T-helper 1 cell treated with Interleukin-12 subunit alpha and Interleukin-12 subunit beta and Interleukin-4 antibody, amounts not matched to agents 30 μg/mL and 1 μg/mL, for 36 hours (primary cell): Measurements from ENCODE around the gene CCR3.

ENCODE experiments used
- H3K27ac Mint-ChIP-seq: one replicate; pipeline ENCODE4 v1.8.0; 2021; ENCODE audit warnings: mild to moderate bottlenecking, mixed read lengths
- H3K27me3 Mint-ChIP-seq: one replicate; pipeline ENCODE4 v1.8.0; 2021; ENCODE audit warnings: low read depth, mixed read lengths
- H3K36me3 Mint-ChIP-seq: one replicate; pipeline ENCODE4 v1.8.0; 2021; ENCODE audit warnings: low read depth, mixed read lengths
- H3K4me1 Mint-ChIP-seq: one replicate; pipeline ENCODE4 v1.8.0; 2021; ENCODE audit warnings: low read depth, mixed read lengths
- H3K4me3 Mint-ChIP-seq: one replicate; pipeline ENCODE4 v1.8.0; 2021; ENCODE audit warnings: mild to moderate bottlenecking, moderate library complexity, mixed read lengths
- H3K9me3 Mint-ChIP-seq: one replicate; pipeline ENCODE4 v1.8.0; 2021; ENCODE audit warnings: mixed read lengths

Gene CCR3

GRCh38 chr3:46236294-46237054, 5.8 kb upstream of the CCR3 start:
- H3K27me3 Mint-ChIP-seq: peaks cover 67% of the 10 kb centered on the region
- H3K4me3 Mint-ChIP-seq: no peak overlapping the region
- H3K36me3 Mint-ChIP-seq: peaks cover 2% of the 10 kb centered on the region
- no peak overlapping the region for H3K27ac Mint-ChIP-seq
- H3K9me3 Mint-ChIP-seq: no peaks in the 10 kb centered on the region
- H3K4me1 Mint-ChIP-seq: peaks cover 12% of the 10 kb centered on the region

DNA sequence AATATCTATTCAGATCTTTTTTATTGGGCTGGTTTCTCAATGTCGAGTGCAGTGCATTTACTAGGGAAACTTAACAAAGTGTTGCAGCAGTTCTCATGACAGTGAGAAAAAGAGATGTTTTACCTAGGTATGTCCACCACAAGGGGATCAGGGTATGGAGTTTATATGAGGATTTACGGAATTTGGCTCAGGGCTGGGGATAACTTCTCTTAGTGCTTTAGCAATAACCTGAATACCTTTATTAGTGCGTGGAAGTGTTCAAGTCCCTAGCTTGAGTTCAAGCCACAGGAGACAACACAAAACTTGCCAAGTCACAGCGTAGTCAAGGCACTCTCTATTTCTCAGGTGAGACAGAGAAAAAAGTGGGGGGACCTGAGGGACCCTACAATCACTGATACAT, 3.9 kb upstream of the CCR3 start:
- Mint-ChIP-seq H3K27me3 (peaks cover 72% of the 10 kb centered on the region), H3K36me3 (peaks cover 2% of the 10 kb centered on the region), H3K4me3 (no peak overlapping the region)

DNA sequence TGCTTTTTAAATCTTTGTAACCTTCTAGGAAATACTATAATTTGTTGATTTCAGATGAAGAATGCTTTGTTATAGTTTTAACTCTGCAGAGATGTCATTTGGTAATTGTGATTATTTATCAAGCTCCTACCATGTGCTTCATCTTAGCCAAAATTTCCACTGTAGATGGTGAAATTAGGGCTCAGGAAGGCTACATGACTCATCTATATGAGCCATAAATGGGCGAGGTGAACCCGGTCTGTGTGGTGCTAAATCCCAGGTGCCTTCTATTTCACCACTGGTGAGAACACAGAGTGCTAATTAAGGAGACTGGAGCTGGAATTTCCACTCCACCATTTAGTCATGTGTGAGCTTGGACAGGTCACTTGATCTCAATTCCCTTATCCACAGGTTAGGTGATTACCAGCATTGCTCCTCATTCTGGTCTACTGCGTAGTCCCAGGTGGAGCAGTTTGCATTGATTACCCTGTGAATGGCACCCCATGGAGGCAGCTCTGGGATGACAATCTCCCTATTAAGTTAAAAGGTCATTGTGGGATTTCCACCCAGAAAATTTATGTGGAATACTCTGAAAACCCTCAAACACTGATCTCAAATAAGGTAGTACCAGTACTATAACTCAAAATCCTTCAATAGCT, 2.8 kb upstream of the CCR3 start:
- Mint-ChIP-seq H3K9me3 (no peaks in the 10 kb centered on the region), H3K4me1 (peaks cover 16% of the 10 kb centered on the region), H3K27me3 (peaks cover 73% of the 10 kb centered on the region), H3K27ac (no peak overlapping the region), H3K36me3 (peaks cover 2% of the 10 kb centered on the region), H3K4me3 (no peak overlapping the region)

More for the DNA sequence above, 3.9 kb upstream of the CCR3 start:
- H3K27ac Mint-ChIP-seq: no peak overlapping the region
- H3K9me3 Mint-ChIP-seq: no peaks in the 10 kb centered on the region
- H3K4me1 Mint-ChIP-seq: peaks cover 17% of the 10 kb centered on the region

GRCh38 chr3:46239952-46240351, 2.3 kb upstream of the CCR3 start:
- peaks cover 16% of the 10 kb centered on the region for H3K4me1 Mint-ChIP-seq
- peaks cover 75% of the 10 kb centered on the region for H3K27me3 Mint-ChIP-seq
- H3K27ac Mint-ChIP-seq: no peak overlapping the region

GRCh38 chr3:46243560-46243959, 1.3 kb downstream of the CCR3 start:
- no peak overlapping the region for H3K4me3 Mint-ChIP-seq
- H3K9me3 Mint-ChIP-seq: no peaks in the 10 kb centered on the region
- H3K36me3 Mint-ChIP-seq: peaks cover 2% of the 10 kb centered on the region
- no peak overlapping the region for H3K27ac Mint-ChIP-seq
- H3K4me1 Mint-ChIP-seq: peaks cover 8% of the 10 kb centered on the region
- peaks cover 47% of the 10 kb centered on the region for H3K27me3 Mint-ChIP-seq

More at GRCh38 chr3:46239952-46240351, 2.3 kb upstream of the CCR3 start:
- no peak overlapping the region for H3K4me3 Mint-ChIP-seq
- H3K9me3 Mint-ChIP-seq: no peaks in the 10 kb centered on the region
- H3K36me3 Mint-ChIP-seq: peaks cover 2% of the 10 kb centered on the region

DNA sequence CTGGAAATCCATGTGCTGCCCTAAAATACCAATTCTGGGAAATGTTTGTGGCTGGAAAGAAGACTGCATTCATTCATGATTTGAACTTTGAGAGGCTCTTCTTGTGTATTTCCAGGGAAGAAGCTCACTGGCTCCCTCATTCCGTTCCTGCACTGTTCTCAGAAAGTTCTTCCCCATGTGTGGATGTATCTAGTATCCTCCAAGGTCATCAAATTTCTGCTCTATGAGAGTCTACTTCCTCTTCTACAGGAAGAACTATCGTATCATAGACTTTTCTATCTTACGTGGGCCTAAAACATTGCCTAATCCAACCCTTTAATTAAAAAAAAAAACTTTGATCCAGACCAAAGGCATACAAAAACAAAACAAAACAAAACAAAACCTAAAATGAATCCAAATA, 2.9 kb downstream of the CCR3 start:
- Mint-ChIP-seq H3K9me3 (no peaks in the 10 kb centered on the region), H3K27ac (no peak overlapping the region), H3K4me1 (peaks cover 8% of the 10 kb centered on the region), H3K4me3 (no peak overlapping the region), H3K27me3 (peaks cover 41% of the 10 kb centered on the region), H3K36me3 (peaks cover 2% of the 10 kb centered on the region)

GRCh38 chr3:46252980-46253379, 10.7 kb downstream of the CCR3 start:
- H3K27ac Mint-ChIP-seq: no peak overlapping the region
- H3K4me1 Mint-ChIP-seq: peaks cover 4% of the 10 kb centered on the region
- peaks cover 5% of the 10 kb centered on the region for H3K9me3 Mint-ChIP-seq
- peaks cover 2% of the 10 kb centered on the region for H3K36me3 Mint-ChIP-seq
- H3K4me3 Mint-ChIP-seq: no peak overlapping the region
- peaks cover 57% of the 10 kb centered on the region for H3K27me3 Mint-ChIP-seq

- H3K9me3 Mint-ChIP-seq: peaks cover 34% of the 10 kb centered on the region
- H3K36me3 Mint-ChIP-seq: peaks cover 26% of the 10 kb centered on the region
- peaks cover 16% of the 10 kb centered on the region for H3K4me1 Mint-ChIP-seq
- H3K4me3 Mint-ChIP-seq: no peak overlapping the region
- H3K27ac Mint-ChIP-seq: no peak overlapping the region
- peaks cover 34% of the 10 kb centered on the region for H3K27me3 Mint-ChIP-seq
These were observed 16.3 kb downstream of the CCR3 start for GRCh38 chr3:46258525-46258924.

DNA sequence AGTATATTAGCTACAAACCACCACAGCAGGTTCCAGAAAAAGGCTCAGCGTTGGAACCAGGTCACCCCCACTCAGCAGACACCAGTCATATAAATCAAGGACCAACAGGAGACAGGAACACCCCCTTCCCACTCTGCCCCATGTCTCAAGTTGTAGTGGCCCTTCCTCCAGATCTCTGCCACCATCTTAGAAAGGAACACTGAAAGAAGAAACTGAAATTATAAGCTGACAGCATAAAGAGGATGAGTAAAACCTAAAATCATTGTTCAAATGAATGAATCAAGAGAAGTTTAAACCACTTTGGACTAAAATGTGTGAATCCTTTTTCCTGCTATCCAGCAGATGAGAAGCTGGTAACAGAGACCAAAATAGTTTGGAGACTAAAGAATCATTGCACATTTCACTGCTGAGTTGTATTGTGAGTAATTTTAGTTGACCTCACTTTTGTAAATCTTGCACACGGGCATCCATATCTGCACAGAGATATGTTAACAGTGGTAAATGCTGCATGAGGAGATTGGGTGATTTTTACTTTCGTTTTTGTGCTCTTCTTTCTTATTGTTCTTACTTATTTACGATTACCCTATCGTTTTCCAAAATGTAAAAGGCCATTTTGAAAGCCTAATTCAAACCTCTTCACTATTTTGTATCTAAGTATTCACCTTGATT, 19.8 kb downstream of the CCR3 start:
- Mint-ChIP-seq H3K9me3 (peaks cover 31% of the 10 kb centered on the region), H3K4me3 (peak overlapping the region; percentile 23), H3K27me3 (peaks cover 11% of the 10 kb centered on the region), H3K36me3 (peaks cover 29% of the 10 kb centered on the region), H3K4me1 (peaks cover 34% of the 10 kb centered on the region), H3K27ac (peak overlapping the region; percentile 21)

DNA sequence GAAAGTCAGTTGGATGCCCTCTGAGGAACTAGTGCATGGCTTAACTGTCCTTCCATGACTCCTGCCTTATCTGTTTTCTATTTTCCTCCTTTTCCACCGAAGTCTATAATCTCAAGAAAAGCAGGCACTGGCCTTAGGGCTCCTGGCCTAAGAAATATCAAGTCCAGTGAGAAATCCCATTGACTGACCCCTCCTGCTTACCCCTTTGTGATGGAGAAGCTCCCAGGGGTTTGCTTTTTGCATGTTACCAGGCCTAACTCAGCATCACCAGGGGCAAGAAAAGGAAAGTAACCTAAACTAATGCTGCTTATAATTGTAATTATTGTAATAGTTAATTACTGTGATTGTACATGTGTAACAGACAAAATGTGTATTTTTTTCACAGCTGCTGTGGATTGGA, 21.7 kb downstream of the CCR3 start:
- no peak overlapping the region for H3K27ac Mint-ChIP-seq
- H3K36me3 Mint-ChIP-seq: peaks cover 31% of the 10 kb centered on the region

GRCh38 chr3:46266598-46266997, 24.3 kb downstream of the CCR3 start:
- Mint-ChIP-seq H3K9me3 (peaks cover 11% of the 10 kb centered on the region), H3K27me3 (peaks cover 7% of the 10 kb centered on the region), H3K4me1 (peaks cover 53% of the 10 kb centered on the region), H3K27ac (no peak overlapping the region), H3K36me3 (peaks cover 18% of the 10 kb centered on the region), H3K4me3 (no peak overlapping the region)

More for the DNA sequence above, 21.7 kb downstream of the CCR3 start:
- Mint-ChIP-seq H3K4me1 (peaks cover 44% of the 10 kb centered on the region), H3K4me3 (no peak overlapping the region), H3K9me3 (peaks cover 26% of the 10 kb centered on the region), H3K27me3 (peaks cover 4% of the 10 kb centered on the region)

- Mint-ChIP-seq H3K4me3 (peak overlapping the region; percentile 0), H3K4me1 (peaks cover 47% of the 10 kb centered on the region), H3K27ac (peak overlapping the region; percentile 73), H3K36me3 (peaks cover 13% of the 10 kb centered on the region), H3K9me3 (peaks cover 11% of the 10 kb centered on the region), H3K27me3 (peaks cover 31% of the 10 kb centered on the region)
These were observed 27.3 kb downstream of the CCR3 start for GRCh38 chr3:46269556-46269955.

- Mint-ChIP-seq H3K9me3 (peaks cover 11% of the 10 kb centered on the region), H3K36me3 (peaks cover 10% of the 10 kb centered on the region), H3K27ac (no peak overlapping the region), H3K27me3 (peaks cover 39% of the 10 kb centered on the region), H3K4me1 (peaks cover 47% of the 10 kb centered on the region), H3K4me3 (no peak overlapping the region)
These were observed 28.2 kb downstream of the CCR3 start for GRCh38 chr3:46270474-46270873.

GRCh38 chr3:46271209-46271745, 29.0 kb downstream of the CCR3 start:
- Mint-ChIP-seq H3K27ac (no peak overlapping the region), H3K4me3 (no peak overlapping the region), H3K4me1 (peaks cover 42% of the 10 kb centered on the region), H3K27me3 (peaks cover 41% of the 10 kb centered on the region), H3K36me3 (peaks cover 9% of the 10 kb centered on the region), H3K9me3 (peaks cover 11% of the 10 kb centered on the region)
